ENCODE measurements around the gene ESYT3. TPM values are rescaled to one million over a fixed set of nuclear protein-coding genes. Genes with fewer than 3 reads are reported as not detected.
"Not testable (repeated sequence)": the region's sequence is repeated elsewhere in the genome, so short reads cannot be mapped to it uniquely, and the experiment has no call there.

Gene ESYT3
- total RNA-seq, 4 donors from 2014 or later: 28.9 to 39.0 (median 33.5) TPM

- no peaks in the 10 kb centered on the region for H3K4me1 ChIP-seq
- TF ChIP-seq POLR2A (IDR thresholded peaks at IDR 0.05) (no peak), CTCF (IDR thresholded peaks at IDR 0.05) (no peak), EP300 (IDR thresholded peaks at IDR 0.05) (no peak), POLR2AphosphoS5 (IDR thresholded peaks at IDR 0.05) (no peak)
- DNase-seq (ENCODE audit: low spot score in 2 of 2): no peak
- H3K36me3 ChIP-seq: peaks cover 13% of the 10 kb centered on the region
- no peak overlapping the region for H3K27ac ChIP-seq
- H3K27me3 ChIP-seq: no peaks in the 10 kb centered on the region
- H3K4me3 ChIP-seq: no peak overlapping the region
- H3K9me3 ChIP-seq: no peaks in the 10 kb centered on the region
These were observed 64.6 kb downstream of the ESYT3 start for GRCh38 chr3:138498991-138499390.

- H3K4me3 ChIP-seq: no peak overlapping the region
- DNase-seq (ENCODE audit: low spot score in 2 of 2): no peak
- WGBS: 95% methylated on average over 3 of the region's 3 CpGs
- peaks cover 16% of the 10 kb centered on the region for H3K36me3 ChIP-seq
- no peaks in the 10 kb centered on the region for H3K27me3 ChIP-seq
- no peak overlapping the region for H3K27ac ChIP-seq
- TF ChIP-seq POLR2AphosphoS5 (IDR thresholded peaks at IDR 0.05): no peak
- no peak for TF ChIP-seq CTCF (IDR thresholded peaks at IDR 0.05)
- TF ChIP-seq POLR2A (IDR thresholded peaks at IDR 0.05): no peak
- no peak for TF ChIP-seq EP300 (IDR thresholded peaks at IDR 0.05)
- no peaks in the 10 kb centered on the region for H3K9me3 ChIP-seq
- H3K4me1 ChIP-seq: no peaks in the 10 kb centered on the region
These were observed 73.1 kb downstream of the ESYT3 start for GRCh38 chr3:138507524-138507923.

GRCh38 chr3:138509586-138509985 lies 75.2 kb downstream of the ESYT3 start:
- DNase-seq (ENCODE audit: low spot score in 2 of 2): no peak
- H3K27me3 ChIP-seq: no peaks in the 10 kb centered on the region
- TF ChIP-seq POLR2A (IDR thresholded peaks at IDR 0.05) (no peak), CTCF (IDR thresholded peaks at IDR 0.05) (no peak), POLR2AphosphoS5 (IDR thresholded peaks at IDR 0.05) (no peak), EP300 (IDR thresholded peaks at IDR 0.05) (no peak)
- no peaks in the 10 kb centered on the region for H3K9me3 ChIP-seq
- WGBS: 99% methylated on average over 2 of the region's 2 CpGs
- H3K36me3 ChIP-seq: peaks cover 13% of the 10 kb centered on the region
- no peaks in the 10 kb centered on the region for H3K4me1 ChIP-seq
- H3K27ac ChIP-seq: no peak overlapping the region
- H3K4me3 ChIP-seq: no peak overlapping the region

GRCh38 chr3:138511945-138512344 lies 77.5 kb downstream of the ESYT3 start:
- Histone ChIP-seq H3K27me3 (no peaks in the 10 kb centered on the region), H3K4me1 (no peaks in the 10 kb centered on the region), H3K4me3 (no peak overlapping the region), H3K27ac (no peak overlapping the region), H3K9me3 (no peaks in the 10 kb centered on the region), H3K36me3 (no peaks in the 10 kb centered on the region)
- no peak for TF ChIP-seq POLR2A (IDR thresholded peaks at IDR 0.05)
- no peak for TF ChIP-seq CTCF (IDR thresholded peaks at IDR 0.05)
- TF ChIP-seq POLR2AphosphoS5 (IDR thresholded peaks at IDR 0.05): no peak
- no peak for TF ChIP-seq EP300 (IDR thresholded peaks at IDR 0.05)
- DNase-seq (ENCODE audit: low spot score in 2 of 2): no peak

- DNase-seq (ENCODE audit: low spot score in 2 of 2): no peak
- Histone ChIP-seq H3K4me1 (no peaks in the 10 kb centered on the region), H3K9me3 (peaks cover 7% of the 10 kb centered on the region), H3K4me3 (no peak overlapping the region), H3K27me3 (no peaks in the 10 kb centered on the region), H3K27ac (no peak overlapping the region), H3K36me3 (peaks cover 12% of the 10 kb centered on the region)
- TF ChIP-seq EP300 (IDR thresholded peaks at IDR 0.05) (no peak), POLR2AphosphoS5 (IDR thresholded peaks at IDR 0.05) (no peak), CTCF (IDR thresholded peaks at IDR 0.05) (no peak), POLR2A (IDR thresholded peaks at IDR 0.05) (no peak)
- WGBS: 85% methylated on average over 2 of the region's 2 CpGs
These were observed 78.9 kb downstream of the ESYT3 start for GRCh38 chr3:138513090-138513843.

- not testable (repeated sequence) for DNase-seq (ENCODE audit: low spot score in 2 of 2)
- peaks cover 34% of the 10 kb centered on the region for H3K36me3 ChIP-seq
- WGBS: 98% methylated on average over 13 of the region's 23 CpGs
These were observed 87.0 kb downstream of the ESYT3 start for GRCh38 chr3:138521445-138521844.

More at GRCh38 chr3:138521445-138521844, 87.0 kb downstream of the ESYT3 start:
- H3K27ac ChIP-seq, H3K27me3 ChIP-seq, H3K4me3 ChIP-seq, H3K9me3 ChIP-seq, H3K4me1 ChIP-seq: not testable (repeated sequence)

Data from suprapubic skin (tissue), 4 donors.